Astrocyte (in vitro differentiated cells and primary cell): ENCODE results near the gene GIPC3. TPM values are rescaled to one million over a fixed set of nuclear protein-coding genes. Genes with fewer than 3 reads are reported as not detected.

Experiments
- DNase-seq: peaks from one replicate; pipeline ENCODE4 v3.0.0-alpha.2; 2010; ENCODE audit warnings: low read depth
- FAIRE-seq: peaks from 2 replicates; lab custom pipeline; 2011; peaks lifted over from hg19 to GRCh38; lab: Jason Lieb, UNC
- H2AFZ ChIP-seq: 2 replicates; pipeline ENCODE4 v1.6.0; 2012; ENCODE audit warnings: low read depth, low read length, inconsistent platforms
- H3K27ac ChIP-seq: 2 replicates; pipeline ENCODE4 v1.5.1; 2011; ENCODE audit warnings: low read depth, low read length, inconsistent platforms
- H3K27me3 ChIP-seq: 2 replicates; pipeline ENCODE4 v1.6.0; 2011; ENCODE audit warnings: low read length, inconsistent platforms; ENCODE audit not compliant: insufficient read depth
- H3K36me3 ChIP-seq: 2 replicates; pipeline ENCODE4 v1.5.1; 2011; ENCODE audit warnings: low read length, inconsistent platforms; ENCODE audit not compliant: insufficient read depth
- H3K4me1 ChIP-seq: 2 replicates; pipeline ENCODE4 v1.5.1; 2011; ENCODE audit warnings: low read length, inconsistent platforms; ENCODE audit not compliant: insufficient read depth
- H3K4me2 ChIP-seq: 2 replicates; pipeline ENCODE4 v1.6.0; 2012; ENCODE audit warnings: low read length, inconsistent platforms
- H3K4me3 ChIP-seq: 2 replicates; pipeline ENCODE4 v1.5.1; 2011; ENCODE audit warnings: low read depth, mild to moderate bottlenecking, low read length, inconsistent platforms; ENCODE audit not compliant: insufficient read depth
- H3K79me2 ChIP-seq: 2 replicates; pipeline ENCODE4 v1.6.0; 2012; ENCODE audit warnings: mild to moderate bottlenecking, low read length, inconsistent platforms; ENCODE audit not compliant: insufficient read depth
- H3K9ac ChIP-seq: 2 replicates; pipeline ENCODE4 v1.6.0; 2012; ENCODE audit warnings: mild to moderate bottlenecking, low read length, inconsistent platforms
- H3K9me3 ChIP-seq: 2 replicates; pipeline ENCODE4 v1.5.1; 2012; ENCODE audit warnings: low read depth, mild to moderate bottlenecking, low read length, inconsistent platforms; ENCODE audit not compliant: insufficient read depth
- H4K20me1 ChIP-seq: 2 replicates; pipeline ENCODE4 v1.6.0; 2012; ENCODE audit warnings: low read length, inconsistent platforms; ENCODE audit not compliant: insufficient read depth
- H3K27ac Mint-ChIP-seq: one replicate; pipeline ENCODE4 v1.8.0; 2021; ENCODE audit warnings: mild to moderate bottlenecking, mixed read lengths; ENCODE audit not compliant: unreplicated experiment
- H3K27me3 Mint-ChIP-seq: one replicate; pipeline ENCODE4 v1.8.0; 2021; ENCODE audit warnings: low read depth, mixed read lengths; ENCODE audit not compliant: unreplicated experiment
- H3K36me3 Mint-ChIP-seq: one replicate; pipeline ENCODE4 v1.8.0; 2021; ENCODE audit warnings: low read depth, mixed read lengths; ENCODE audit not compliant: unreplicated experiment
- H3K4me1 Mint-ChIP-seq: one replicate; pipeline ENCODE4 v1.8.0; 2021; ENCODE audit warnings: low read depth, mixed read lengths; ENCODE audit not compliant: unreplicated experiment
- H3K4me3 Mint-ChIP-seq: one replicate; pipeline ENCODE4 v1.8.0; 2021; ENCODE audit warnings: mild to moderate bottlenecking, moderate library complexity, mixed read lengths; ENCODE audit not compliant: unreplicated experiment
- H3K9me3 Mint-ChIP-seq: one replicate; pipeline ENCODE4 v1.8.0; 2021; ENCODE audit warnings: mild to moderate bottlenecking, mixed read lengths; ENCODE audit not compliant: unreplicated experiment
- EZH2 ChIP-seq: IDR thresholded peaks from 2 replicates; pipeline ENCODE4 v1.6.1; 2012; ENCODE audit warnings: mild to moderate bottlenecking, low read length, inconsistent platforms; ENCODE audit not compliant: insufficient read depth
- total RNA-seq: library from RNA; stranded (reverse); gene quantifications from 2 replicates; pipeline ENCODE4 v1.2.1, GENCODE V29; 2021
- TF ChIP-seq, protein P1 (sequence below): IDR thresholded peaks from 2 replicates; pipeline ENCODE4 v1.5.1; 2011; ENCODE audit warnings: low read depth, mild to moderate bottlenecking, inconsistent platforms, low read length, moderate library complexity; ENCODE audit not compliant: insufficient read depth

GIPC3 gene
- total RNA-seq, 1 donor from 2014 or later, result 0.09 TPM

- Mint-ChIP-seq H3K9me3 (peaks cover 2% of the 10 kb centered on the region), H3K27ac (peak overlapping the region; percentile 69), H3K36me3 (peaks cover 10% of the 10 kb centered on the region), H3K27me3 (peaks cover 7% of the 10 kb centered on the region), H3K4me1 (peaks cover 10% of the 10 kb centered on the region), H3K4me3 (peak overlapping the region; percentile 73)
- Histone ChIP-seq H3K27me3 (no peaks in the 10 kb centered on the region), H3K27ac (no peak overlapping the region), H3K4me1 (peaks cover 23% of the 10 kb centered on the region), H3K9ac (no peak overlapping the region), H2AFZ (no peak overlapping the region), H3K4me2 (no peak overlapping the region), H3K9me3 (no peaks in the 10 kb centered on the region), H3K79me2 (peaks cover 6% of the 10 kb centered on the region), H4K20me1 (peaks cover 18% of the 10 kb centered on the region), H3K36me3 (peaks cover 3% of the 10 kb centered on the region), H3K4me3 (no peak overlapping the region)
- no peak for DNase-seq
- FAIRE-seq, result no peak
- TF ChIP-seq EZH2, result no peak
- TF ChIP-seq, protein P1, sequence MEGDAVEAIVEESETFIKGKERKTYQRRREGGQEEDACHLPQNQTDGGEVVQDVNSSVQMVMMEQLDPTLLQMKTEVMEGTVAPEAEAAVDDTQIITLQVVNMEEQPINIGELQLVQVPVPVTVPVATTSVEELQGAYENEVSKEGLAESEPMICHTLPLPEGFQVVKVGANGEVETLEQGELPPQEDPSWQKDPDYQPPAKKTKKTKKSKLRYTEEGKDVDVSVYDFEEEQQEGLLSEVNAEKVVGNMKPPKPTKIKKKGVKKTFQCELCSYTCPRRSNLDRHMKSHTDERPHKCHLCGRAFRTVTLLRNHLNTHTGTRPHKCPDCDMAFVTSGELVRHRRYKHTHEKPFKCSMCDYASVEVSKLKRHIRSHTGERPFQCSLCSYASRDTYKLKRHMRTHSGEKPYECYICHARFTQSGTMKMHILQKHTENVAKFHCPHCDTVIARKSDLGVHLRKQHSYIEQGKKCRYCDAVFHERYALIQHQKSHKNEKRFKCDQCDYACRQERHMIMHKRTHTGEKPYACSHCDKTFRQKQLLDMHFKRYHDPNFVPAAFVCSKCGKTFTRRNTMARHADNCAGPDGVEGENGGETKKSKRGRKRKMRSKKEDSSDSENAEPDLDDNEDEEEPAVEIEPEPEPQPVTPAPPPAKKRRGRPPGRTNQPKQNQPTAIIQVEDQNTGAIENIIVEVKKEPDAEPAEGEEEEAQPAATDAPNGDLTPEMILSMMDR, result peak; percentile 6
Measured at GRCh38 chr19:3575260-3575741, 10.0 kb upstream of the GIPC3 start.

- TF ChIP-seq, protein P1, result no peak
- Mint-ChIP-seq H3K4me3 (peak overlapping the region; percentile 62), H3K27ac (no peak overlapping the region), H3K27me3 (peaks cover 7% of the 10 kb centered on the region), H3K9me3 (peaks cover 2% of the 10 kb centered on the region), H3K4me1 (peaks cover 15% of the 10 kb centered on the region), H3K36me3 (peaks cover 10% of the 10 kb centered on the region)
- H3K27ac ChIP-seq, result no peak overlapping the region
- H4K20me1 ChIP-seq, result peaks cover 18% of the 10 kb centered on the region
- H3K4me3 ChIP-seq, result no peak overlapping the region
- FAIRE-seq (no peak), DNase-seq (no peak)
- H2AFZ ChIP-seq, result no peak overlapping the region
- H3K4me1 ChIP-seq, result peaks cover 29% of the 10 kb centered on the region
- no peaks in the 10 kb centered on the region for H3K27me3 ChIP-seq
- H3K9me3 ChIP-seq, result no peaks in the 10 kb centered on the region
- peak overlapping the region; percentile 7 for H3K9ac ChIP-seq
- peaks cover 3% of the 10 kb centered on the region for H3K36me3 ChIP-seq
- peak overlapping the region; percentile 73 for H3K4me2 ChIP-seq
- H3K79me2 ChIP-seq, result peaks cover 6% of the 10 kb centered on the region
Measured at GRCh38 chr19:3575949-3576673, 9.2 kb upstream of the GIPC3 start.
